NCI-H1436 treated with DMSO at 0.1 percent for 48 hours (cell line): ENCODE measurements around the gene ZNF804B.

Experiments
- DNase-seq: peaks from one replicate; lab custom pipeline; 2025; lab: John Stamatoyannopoulos, UW

The ZNF804B gene

GRCh38 chr7:89265631-89266030 is 506.1 kb downstream of the ZNF804B start:
- DNase-seq: no peak

DNA sequence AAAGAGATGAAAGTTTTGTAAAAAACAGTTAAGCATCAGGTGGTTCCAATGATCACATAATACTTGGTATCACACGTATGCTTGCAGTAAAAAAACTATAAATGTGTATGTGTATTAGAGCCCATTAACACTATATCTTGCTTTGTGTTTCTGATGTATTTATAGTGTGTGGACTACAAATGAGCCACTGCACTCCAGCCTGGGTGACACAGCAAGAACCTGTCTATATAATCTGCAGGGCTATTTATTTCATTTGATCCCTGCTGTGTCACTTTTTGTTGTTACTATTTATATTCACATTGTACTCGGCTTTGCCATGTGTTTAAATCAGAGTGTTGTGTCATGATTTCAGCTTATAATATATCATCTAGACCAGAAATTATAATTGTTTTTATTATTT is 523.8 kb downstream of the ZNF804B start:
- DNase-seq: no peak

- DNase-seq: no peak
These were observed 549.0 kb downstream of the ZNF804B start for GRCh38 chr7:89308535-89308934.

GRCh38 chr7:89311886-89312285 is 552.4 kb downstream of the ZNF804B start:
- no peak for DNase-seq

DNA sequence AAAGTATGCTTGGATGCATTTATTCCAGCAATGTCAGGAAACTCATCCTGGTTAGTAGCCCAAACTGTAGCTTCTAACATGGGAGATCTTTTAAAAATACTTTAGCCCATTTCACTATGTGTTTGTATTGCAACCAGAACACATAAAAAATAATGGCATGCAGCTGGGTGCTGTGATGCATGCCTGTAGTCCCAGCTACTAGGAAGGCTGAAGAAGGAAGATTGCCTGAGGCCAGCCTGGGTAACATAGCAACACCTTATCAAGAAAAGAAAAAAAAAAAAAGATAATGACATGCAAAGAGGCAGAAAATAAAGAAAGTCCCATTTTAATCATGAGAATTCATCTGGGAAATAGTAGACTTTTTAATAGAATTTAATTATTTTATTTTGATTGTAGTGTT is 553.1 kb downstream of the ZNF804B start:
- no peak for DNase-seq

DNA sequence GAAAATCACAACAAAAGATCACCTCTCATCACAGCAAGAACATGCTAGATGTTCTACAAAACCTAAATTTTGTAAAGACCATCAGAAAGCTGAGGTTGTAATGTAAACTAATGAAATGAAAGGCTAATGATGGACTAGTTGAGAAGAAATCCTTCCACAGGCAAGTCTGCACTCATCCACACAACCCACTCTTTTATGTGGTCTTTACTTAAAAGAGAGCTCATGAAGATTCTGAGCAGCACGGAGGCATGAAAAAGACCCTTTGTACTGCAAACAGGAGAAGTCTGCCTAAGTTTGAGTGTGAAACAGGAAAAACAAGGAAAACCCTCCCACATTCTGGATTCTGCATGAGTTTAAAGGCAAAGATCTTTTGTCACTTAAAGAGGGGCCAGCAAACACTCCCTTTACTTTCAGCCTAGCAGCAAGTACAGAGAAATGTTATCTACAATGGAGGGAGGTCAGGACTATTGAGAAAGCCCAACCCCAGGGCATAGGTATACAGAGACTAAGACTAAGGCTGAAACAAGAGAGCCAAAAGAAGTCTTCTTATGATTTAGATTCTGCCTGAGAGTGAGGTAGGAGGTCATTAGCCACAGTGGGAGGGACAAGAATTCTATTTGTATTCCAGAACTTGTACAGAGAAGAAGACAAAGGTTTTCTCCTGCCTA is 557.2 kb downstream of the ZNF804B start:
- no peak for DNase-seq

- DNase-seq: no peak
These were observed 572.5 kb downstream of the ZNF804B start for GRCh38 chr7:89332026-89332425.

- no peak for DNase-seq
These were observed 575.3 kb downstream of the ZNF804B start for GRCh38 chr7:89334797-89335196.

- no peak for DNase-seq
These were observed 576.0 kb downstream of the ZNF804B start for GRCh38 chr7:89335490-89335889.

- no peak for DNase-seq
These were observed 576.6 kb downstream of the ZNF804B start for GRCh38 chr7:89336121-89336520.

- no peak for DNase-seq
These were observed 580.2 kb downstream of the ZNF804B start for GRCh38 chr7:89339748-89340147.

DNA sequence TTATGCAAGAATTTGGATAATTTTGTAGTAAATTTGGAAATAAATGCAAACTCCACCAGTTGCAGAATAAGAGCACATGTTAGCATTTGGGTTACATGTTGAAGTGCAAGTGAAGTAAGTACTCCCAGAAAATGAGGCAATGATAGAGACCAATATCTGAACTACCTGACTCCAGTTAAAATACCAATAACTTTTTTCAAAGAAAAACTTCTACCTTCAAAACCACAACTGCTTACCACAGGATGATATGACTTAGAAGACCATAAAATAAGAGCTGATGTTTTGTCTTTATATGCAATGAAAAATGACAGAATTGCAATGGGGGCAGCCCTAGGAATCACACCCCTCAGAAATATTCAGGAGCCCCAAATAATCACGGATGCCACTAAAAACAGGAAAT is 597.6 kb downstream of the ZNF804B start:
- no peak for DNase-seq

GRCh38 chr7:89377219-89377618 is 617.7 kb downstream of the ZNF804B start:
- DNase-seq: no peak

DNA sequence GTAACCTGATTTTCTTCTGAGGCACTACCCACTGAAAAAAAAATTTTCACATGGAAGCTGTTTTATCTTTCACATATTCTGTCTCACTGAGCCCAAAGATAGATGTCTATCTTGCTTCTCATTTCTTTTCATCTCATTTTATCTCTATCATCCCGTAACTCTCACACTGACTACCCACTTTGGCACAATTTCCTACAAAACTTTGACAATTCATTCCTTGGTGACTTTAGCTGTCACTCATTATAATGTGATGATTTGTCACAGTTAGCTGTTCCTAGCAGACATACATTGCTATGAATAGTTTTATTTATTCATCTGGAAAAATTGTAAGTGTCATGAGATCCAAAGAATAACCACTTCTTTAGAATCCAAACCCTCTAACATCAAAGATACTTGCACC is 625.9 kb downstream of the ZNF804B start:
- DNase-seq: no peak
